ENCODE results near the gene SOX8. TPM values are rescaled to one million over a fixed set of nuclear protein-coding genes. Genes with fewer than 3 reads are reported as not detected.

SOX8 gene
- total RNA-seq, 1 experiment from 2014 or later, result 10.0 TPM

GRCh38 chr16:1035066-1035415, 53.5 kb downstream of the SOX8 start:
- H3K36me3 ChIP-seq (replicated peaks; ENCODE audit: control insufficient read depth, insufficient read depth, low read length), result no peaks in the 10 kb centered on the region

DNA sequence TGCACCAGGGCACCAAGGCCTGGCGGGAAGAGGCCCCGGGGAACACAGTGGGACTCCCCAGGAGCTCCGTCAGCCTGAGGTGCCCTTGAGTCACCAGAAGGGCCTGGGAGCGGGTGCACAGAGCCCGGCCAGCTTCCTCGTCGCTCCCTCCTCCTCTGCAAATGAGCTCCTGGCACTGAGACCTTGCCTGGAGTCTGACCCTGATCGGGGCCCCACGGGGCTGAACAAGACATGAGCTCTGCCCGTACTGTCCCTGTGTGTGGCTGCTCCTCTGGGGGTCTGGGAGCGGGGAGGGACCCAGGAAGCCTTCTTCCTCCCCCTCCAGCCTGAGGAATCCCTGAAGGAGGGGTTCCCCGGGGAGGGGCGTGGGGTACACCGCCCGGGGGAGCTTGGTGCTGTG, 54.6 kb downstream of the SOX8 start:
- H3K27me3 ChIP-seq (ENCODE audit: control insufficient read depth, insufficient read depth, low read length), result no peaks in the 10 kb centered on the region
- no peak for DNase-seq
- H3K36me3 ChIP-seq (replicated peaks; ENCODE audit: control insufficient read depth, insufficient read depth, low read length), result no peaks in the 10 kb centered on the region

More at GRCh38 chr16:1035066-1035415, 53.5 kb downstream of the SOX8 start:
- Histone ChIP-seq H3K27me3 (ENCODE audit: control insufficient read depth, insufficient read depth, low read length) (no peaks in the 10 kb centered on the region), H3K4me3 (ENCODE audit: insufficient read depth, low read depth, low read length) (no peak overlapping the region)
- DNase-seq, result no peak

More for the DNA sequence above, 54.6 kb downstream of the SOX8 start:
- no peak overlapping the region for H3K4me3 ChIP-seq (ENCODE audit: insufficient read depth, low read depth, low read length)

Other genes starting within 250 kb of the SOX8 start
- gene CIAO3, start 240.8 kb upstream of the SOX8 start, total RNA-seq (2014; rRNA removed; shearing (Covaris generic)), result 42.6 and 46.1 TPM in 2 replicates
- 0.15 TPM in 1 of 2 replicates, not detected in the other for gene MSLN, start 221.0 kb upstream of the SOX8 start, total RNA-seq (2014; rRNA removed; shearing (Covaris generic))
- gene RPUSD1, start 193.4 kb upstream of the SOX8 start, total RNA-seq (2014; rRNA removed; shearing (Covaris generic)), result 58.7 and 63.4 TPM in 2 replicates
- gene CHTF18, start 193.2 kb upstream of the SOX8 start, total RNA-seq (2014; rRNA removed; shearing (Covaris generic)), result 65.9 and 80.8 TPM in 2 replicates
- not detected in 2 replicates for gene GNG13, start 181.0 kb upstream of the SOX8 start, total RNA-seq (2014; rRNA removed; shearing (Covaris generic))
- gene LMF1, start 10.8 kb upstream of the SOX8 start, total RNA-seq (2014; rRNA removed; shearing (Covaris generic)), result 7.1 and 9.5 TPM in 2 replicates
- gene SSTR5, start 91.0 kb downstream of the SOX8 start, total RNA-seq (2014; rRNA removed; shearing (Covaris generic)), result 0.18 and 0.21 TPM in 2 replicates
- gene C1QTNF8, start 114.5 kb downstream of the SOX8 start, total RNA-seq (2014; rRNA removed; shearing (Covaris generic)), result not detected in 2 replicates
- 24.8 and 27.3 TPM in 2 replicates for gene CACNA1H, start 171.3 kb downstream of the SOX8 start, total RNA-seq (2014; rRNA removed; shearing (Covaris generic))
- not detected in 2 replicates for gene TPSG1, start 243.5 kb downstream of the SOX8 start, total RNA-seq (2014; rRNA removed; shearing (Covaris generic))
- not detected in 2 replicates for gene TPSB2, start 248.4 kb downstream of the SOX8 start, total RNA-seq (2014; rRNA removed; shearing (Covaris generic))